GM12865 (cell line): ENCODE results near the gene TNFRSF1A.

Experiments used
- DNase-seq: peaks from one replicate; pipeline ENCODE4 v3.0.0; 2010; ENCODE audit warnings: low read depth
- H3K4me3 ChIP-seq: 2 replicates; pipeline ENCODE4 v1.5.1; 2011; ENCODE audit warnings: mild to moderate bottlenecking, low read depth, low read length, control low read depth
- TF ChIP-seq, protein P1 (sequence below): IDR thresholded peaks from 2 replicates; pipeline ENCODE4 v1.5.1; 2011; ENCODE audit warnings: low read length, control low read depth, low read depth, inconsistent platforms; ENCODE audit not compliant: insufficient read depth; ENCODE audit errors: missing control alignments

Gene TNFRSF1A

DNA sequence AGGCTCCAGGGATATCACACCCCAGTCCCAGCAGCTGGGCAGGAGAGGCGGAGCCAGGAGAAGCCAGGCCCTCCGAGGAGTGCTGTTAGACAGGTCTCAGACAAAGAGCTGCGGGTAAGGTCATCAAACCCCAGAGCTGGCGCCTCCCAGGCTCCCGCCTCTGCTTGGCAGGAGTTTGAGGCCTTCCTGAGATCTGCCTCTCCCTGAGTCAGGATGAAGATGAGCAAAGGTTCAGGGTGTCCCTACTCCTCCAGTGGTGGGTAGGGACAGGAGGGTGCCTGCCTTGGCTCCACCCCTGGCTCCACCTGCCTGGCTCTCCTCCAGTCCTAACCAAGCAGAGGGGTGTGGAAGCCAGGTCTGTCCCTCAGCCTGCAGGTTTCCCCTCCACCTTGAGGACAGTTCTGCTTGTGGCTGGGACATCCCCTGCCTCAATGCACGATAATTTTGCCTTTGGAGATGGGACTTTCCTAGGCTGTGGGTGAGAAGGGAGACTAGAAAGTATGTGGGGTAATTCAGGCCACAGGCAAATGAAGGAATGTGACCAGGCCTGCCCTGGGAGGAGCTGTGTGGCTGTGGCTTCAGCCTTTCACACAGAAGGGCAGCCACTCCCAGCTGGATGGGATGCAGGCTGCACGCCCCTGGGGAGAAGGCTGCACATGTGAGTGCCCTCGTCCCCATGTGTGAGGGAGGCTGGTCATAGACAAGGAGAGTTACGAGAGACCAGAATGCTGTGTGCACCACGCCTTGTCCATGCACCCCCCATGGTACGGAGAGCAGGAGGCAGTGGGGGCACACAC lies 29.1 kb downstream of the TNFRSF1A start:
- H3K4me3 ChIP-seq = peak overlapping the region; percentile 41
- DNase-seq = peak; percentile 90
- TF ChIP-seq, protein P1, sequence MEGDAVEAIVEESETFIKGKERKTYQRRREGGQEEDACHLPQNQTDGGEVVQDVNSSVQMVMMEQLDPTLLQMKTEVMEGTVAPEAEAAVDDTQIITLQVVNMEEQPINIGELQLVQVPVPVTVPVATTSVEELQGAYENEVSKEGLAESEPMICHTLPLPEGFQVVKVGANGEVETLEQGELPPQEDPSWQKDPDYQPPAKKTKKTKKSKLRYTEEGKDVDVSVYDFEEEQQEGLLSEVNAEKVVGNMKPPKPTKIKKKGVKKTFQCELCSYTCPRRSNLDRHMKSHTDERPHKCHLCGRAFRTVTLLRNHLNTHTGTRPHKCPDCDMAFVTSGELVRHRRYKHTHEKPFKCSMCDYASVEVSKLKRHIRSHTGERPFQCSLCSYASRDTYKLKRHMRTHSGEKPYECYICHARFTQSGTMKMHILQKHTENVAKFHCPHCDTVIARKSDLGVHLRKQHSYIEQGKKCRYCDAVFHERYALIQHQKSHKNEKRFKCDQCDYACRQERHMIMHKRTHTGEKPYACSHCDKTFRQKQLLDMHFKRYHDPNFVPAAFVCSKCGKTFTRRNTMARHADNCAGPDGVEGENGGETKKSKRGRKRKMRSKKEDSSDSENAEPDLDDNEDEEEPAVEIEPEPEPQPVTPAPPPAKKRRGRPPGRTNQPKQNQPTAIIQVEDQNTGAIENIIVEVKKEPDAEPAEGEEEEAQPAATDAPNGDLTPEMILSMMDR = no peak

DNA sequence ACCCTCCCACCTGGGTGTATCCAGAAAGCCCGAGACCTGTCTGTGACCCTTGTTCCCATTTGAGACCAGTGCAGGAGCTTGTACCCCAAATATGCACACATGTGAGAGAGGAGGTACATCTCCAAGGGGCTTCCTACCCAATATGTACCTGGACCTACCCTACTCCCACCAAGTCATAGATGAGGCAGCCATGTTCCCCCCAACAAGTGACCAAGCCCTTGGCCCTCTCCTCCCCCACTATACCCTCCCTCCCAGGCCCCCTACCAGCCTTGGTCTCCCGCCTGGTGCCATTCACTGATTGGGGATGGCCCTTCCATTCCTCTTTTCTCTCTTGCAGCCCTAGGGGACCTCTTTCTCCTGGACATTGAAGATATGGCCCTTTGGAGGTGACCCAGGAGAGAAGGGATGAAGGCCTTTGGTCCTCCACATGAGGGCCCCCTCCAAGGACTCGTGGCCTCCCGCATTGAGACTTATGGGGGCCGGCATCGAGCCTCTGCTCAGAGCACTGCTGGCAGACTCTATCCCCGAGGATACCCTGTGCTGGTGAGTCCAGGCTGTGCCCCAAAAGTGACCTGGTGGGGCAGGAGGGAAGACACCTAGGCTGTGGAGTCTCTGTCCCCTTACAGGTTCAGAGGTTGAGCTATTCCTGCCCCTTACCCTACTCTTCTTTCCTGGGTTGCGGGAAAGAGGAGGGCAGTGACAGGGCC lies 29.9 kb downstream of the TNFRSF1A start:
- TF ChIP-seq, protein P1 = no peak
- no peak for DNase-seq
- H3K4me3 ChIP-seq = no peak overlapping the region

DNA sequence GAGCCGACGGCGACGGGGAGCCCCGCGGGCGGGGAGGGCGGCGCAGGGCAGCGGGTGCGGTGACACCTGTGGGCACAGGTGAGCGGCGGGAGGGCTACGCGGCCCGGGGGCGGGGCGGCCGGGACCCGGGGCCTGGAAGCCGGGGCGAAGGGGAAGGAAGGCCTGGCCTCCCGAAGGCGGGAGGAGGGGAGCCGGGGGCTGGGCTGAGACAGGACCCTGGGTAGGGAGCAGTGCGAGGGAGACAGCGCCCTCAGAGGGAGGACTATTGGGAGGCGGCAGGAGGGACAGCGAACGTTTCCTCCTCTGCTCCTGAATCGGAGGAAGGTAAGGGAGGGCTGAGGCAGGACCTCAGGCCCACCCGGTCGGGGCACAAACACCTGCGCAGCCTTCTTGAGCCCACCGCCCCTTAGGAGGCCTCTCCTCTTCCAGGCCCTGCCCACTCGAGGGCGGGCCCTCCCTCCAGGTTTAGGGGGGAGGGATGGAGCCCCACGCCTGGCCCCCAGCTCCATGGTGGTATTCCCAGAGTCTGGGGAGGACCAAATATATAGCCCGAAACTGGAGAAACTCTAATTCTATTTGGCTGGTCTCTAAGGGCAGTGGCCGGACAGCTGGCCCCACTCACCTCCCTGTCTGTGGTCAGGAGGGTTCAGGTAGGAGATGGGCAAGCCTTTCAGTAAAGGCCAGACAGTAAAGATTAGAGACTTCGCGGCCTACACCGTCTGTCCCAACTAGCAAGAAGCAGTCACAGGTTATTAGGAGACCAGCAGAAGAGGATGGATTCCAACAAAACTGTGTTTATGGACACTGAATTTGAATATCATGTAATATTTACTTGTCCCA lies 30.9 kb downstream of the TNFRSF1A start:
- TF ChIP-seq, protein P1 = no peak
- no peak for DNase-seq
- H3K4me3 ChIP-seq = no peak overlapping the region

DNA sequence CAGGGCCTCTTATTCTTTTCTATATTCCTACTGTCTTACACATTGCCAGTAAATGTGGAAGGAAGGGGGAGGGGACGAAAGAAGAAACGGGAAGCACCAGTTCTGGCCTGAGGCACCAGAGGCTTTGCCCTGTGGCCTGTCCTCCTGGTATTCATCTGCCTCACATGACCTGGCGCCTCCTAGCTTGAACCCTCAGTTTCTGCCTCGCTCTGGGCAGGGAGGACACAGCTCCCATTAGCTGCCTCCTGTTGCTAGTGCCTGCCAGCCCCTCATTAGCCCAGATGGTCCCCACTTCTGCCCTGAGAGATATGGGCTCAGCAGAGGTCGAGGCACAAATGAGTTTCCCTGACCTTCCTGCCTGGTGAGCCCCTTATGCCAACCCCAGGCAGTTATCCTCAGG lies 34.3 kb downstream of the TNFRSF1A start:
- TF ChIP-seq, protein P1 = no peak
- no peak for DNase-seq

DNA sequence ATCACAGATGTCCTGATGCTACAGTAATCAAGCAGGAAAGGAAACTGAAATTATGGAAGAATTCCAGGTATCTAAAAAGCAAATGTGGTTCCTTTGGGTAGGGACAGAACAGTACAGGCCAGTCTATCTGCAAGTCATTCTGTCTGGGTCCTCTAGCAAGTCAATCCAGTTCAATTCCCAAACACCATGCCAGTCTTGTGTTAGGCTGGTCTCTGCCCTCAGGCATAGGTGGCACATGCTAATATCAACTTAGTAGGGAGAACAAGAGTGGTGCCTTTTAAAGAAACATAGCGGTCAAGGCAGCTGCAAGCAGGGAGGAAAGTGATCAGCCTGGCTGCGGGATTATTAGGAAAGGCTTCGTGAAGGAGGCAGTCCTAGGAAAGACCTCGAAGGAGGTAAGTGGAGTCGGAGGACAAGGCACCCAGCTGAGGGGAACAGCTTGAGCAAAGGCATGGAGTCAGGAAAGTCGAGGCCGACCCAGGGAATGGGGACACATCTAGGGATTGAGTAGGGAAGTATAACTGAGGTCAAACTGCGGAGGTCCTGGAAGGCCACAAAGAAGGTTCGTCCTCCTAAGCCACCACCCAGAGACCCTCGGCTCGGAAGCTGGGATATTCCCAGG lies 35.2 kb downstream of the TNFRSF1A start:
- no peak for DNase-seq
- TF ChIP-seq, protein P1 = no peak

More for the DNA sequence above, 34.3 kb downstream of the TNFRSF1A start:
- H3K4me3 ChIP-seq = no peak overlapping the region

DNA sequence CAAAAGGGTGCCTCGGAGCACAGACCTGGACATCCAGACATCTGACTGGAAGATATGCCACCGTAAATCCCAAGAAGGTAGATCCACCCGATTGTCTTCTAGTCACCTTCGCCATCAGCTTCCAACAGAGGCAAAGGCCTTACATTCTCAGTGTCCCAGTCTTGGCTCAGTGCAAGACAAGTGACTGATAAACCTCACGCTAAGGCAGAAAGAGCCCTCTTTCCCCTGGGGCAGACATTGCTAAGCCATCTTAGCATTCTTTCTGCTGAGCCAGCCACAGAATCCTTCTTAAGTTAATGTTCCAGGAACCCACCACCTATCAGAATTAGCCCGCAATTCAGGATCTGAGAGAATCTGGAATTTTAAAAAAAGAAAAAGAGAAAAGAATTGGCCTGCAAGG lies 35.7 kb downstream of the TNFRSF1A start:
- no peak overlapping the region for H3K4me3 ChIP-seq
- DNase-seq = no peak
- TF ChIP-seq, protein P1 = no peak

More for the DNA sequence above, 35.2 kb downstream of the TNFRSF1A start:
- no peak overlapping the region for H3K4me3 ChIP-seq
